ENCODE results near the gene MARCHF3.

DNA sequence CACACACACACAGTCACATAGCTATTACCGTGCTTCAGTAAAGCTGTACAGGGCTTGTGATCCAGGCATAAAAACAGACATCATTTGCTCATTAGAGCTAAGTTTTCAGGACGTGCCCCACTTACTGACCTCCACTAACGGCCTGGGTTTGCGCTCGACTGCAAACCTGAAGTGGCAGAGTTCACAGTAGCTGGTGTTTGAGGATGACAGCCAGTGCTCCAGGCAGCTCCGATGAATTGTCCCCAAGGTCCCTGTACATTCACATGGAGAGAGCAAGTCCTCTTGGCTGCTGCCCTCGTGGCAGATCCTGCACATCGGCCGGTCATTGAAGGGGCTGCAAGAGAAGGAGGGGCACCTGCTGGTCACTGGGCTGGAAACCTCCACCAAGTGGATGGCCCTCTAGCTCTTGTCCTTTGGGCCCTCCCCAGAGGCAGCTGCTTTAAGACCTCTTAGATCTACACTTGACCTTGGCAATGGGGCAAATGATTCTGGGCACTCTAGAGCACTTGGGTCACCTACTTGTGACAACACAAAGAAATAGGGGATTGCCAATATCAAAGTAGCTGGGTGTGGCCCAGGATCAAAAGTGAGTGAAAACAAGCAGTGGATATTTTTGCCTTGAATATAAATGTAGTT, 115.4 kb downstream of the MARCHF3 start:
- TF ChIP-seq, protein P1, sequence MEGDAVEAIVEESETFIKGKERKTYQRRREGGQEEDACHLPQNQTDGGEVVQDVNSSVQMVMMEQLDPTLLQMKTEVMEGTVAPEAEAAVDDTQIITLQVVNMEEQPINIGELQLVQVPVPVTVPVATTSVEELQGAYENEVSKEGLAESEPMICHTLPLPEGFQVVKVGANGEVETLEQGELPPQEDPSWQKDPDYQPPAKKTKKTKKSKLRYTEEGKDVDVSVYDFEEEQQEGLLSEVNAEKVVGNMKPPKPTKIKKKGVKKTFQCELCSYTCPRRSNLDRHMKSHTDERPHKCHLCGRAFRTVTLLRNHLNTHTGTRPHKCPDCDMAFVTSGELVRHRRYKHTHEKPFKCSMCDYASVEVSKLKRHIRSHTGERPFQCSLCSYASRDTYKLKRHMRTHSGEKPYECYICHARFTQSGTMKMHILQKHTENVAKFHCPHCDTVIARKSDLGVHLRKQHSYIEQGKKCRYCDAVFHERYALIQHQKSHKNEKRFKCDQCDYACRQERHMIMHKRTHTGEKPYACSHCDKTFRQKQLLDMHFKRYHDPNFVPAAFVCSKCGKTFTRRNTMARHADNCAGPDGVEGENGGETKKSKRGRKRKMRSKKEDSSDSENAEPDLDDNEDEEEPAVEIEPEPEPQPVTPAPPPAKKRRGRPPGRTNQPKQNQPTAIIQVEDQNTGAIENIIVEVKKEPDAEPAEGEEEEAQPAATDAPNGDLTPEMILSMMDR (IDR thresholded peaks at IDR 0.05) = no peak
- no peak for TF ChIP-seq POLR2A (IDR thresholded peaks at IDR 0.05; ENCODE audit: low read depth)

Data from esophagus muscularis mucosa (tissue), 3 donors.